ENCODE data around the gene LY6G5B.

- TF ChIP-seq EZH2 (IDR thresholded peaks at IDR 0.05; ENCODE audit: insufficient read depth, poor library complexity, severe bottlenecking) (no peak), EZH2phosphoT487 (IDR thresholded peaks at IDR 0.05; ENCODE audit: insufficient read depth, low read depth) (no peak)
Observed at GRCh38 chr6:31634969-31635575, 34.7 kb upstream of the LY6G5B start.
